ENCODE measurements around the gene ISLR. TPM values are rescaled to one million over a fixed set of nuclear protein-coding genes. Genes with fewer than 3 reads are reported as not detected.

The ISLR gene
- polyA plus RNA-seq, 4 donors: 37.2 to 94.5 (median 64.0) TPM

GRCh38 chr15:74209997-74210671, 36.6 kb downstream of the ISLR start:
- DNase-seq (ENCODE audit: low read depth in 4 of 4, low spot score in 2 of 4): no peak

GRCh38 chr15:74210729-74211128, 37.2 kb downstream of the ISLR start:
- no peak for DNase-seq (ENCODE audit: low read depth in 4 of 4, low spot score in 2 of 4)

GRCh38 chr15:74211656-74212055, 38.1 kb downstream of the ISLR start:
- DNase-seq (ENCODE audit: low read depth in 4 of 4, low spot score in 2 of 4): no peak

GRCh38 chr15:74212494-74212893, 39.0 kb downstream of the ISLR start:
- no peak for DNase-seq (ENCODE audit: low read depth in 4 of 4, low spot score in 2 of 4)

GRCh38 chr15:74213858-74214284, 40.4 kb downstream of the ISLR start:
- no peak for DNase-seq (ENCODE audit: low read depth in 4 of 4, low spot score in 2 of 4)

- DNase-seq (ENCODE audit: low read depth in 4 of 4, low spot score in 2 of 4): no peak
Observed at GRCh38 chr15:74214324-74215021, 41.0 kb downstream of the ISLR start.

GRCh38 chr15:74215958-74216357, 42.4 kb downstream of the ISLR start:
- DNase-seq (ENCODE audit: low read depth in 4 of 4, low spot score in 2 of 4): no peak

GRCh38 chr15:74216949-74217348, 43.4 kb downstream of the ISLR start:
- DNase-seq (ENCODE audit: low read depth in 4 of 4, low spot score in 2 of 4): no peak

- no peak for DNase-seq (ENCODE audit: low read depth in 4 of 4, low spot score in 2 of 4)
Observed at GRCh38 chr15:74217907-74218885, 44.7 kb downstream of the ISLR start.

- DNase-seq (ENCODE audit: low read depth in 4 of 4, low spot score in 2 of 4): no peak
Observed at GRCh38 chr15:74220475-74221248, 47.2 kb downstream of the ISLR start.

GRCh38 chr15:74221399-74222239, 48.1 kb downstream of the ISLR start:
- DNase-seq (ENCODE audit: low read depth in 4 of 4, low spot score in 2 of 4): no peak

- no peak for DNase-seq (ENCODE audit: low read depth in 4 of 4, low spot score in 2 of 4)
Observed at GRCh38 chr15:74222240-74223119, 49.0 kb downstream of the ISLR start.

- no peak for DNase-seq (ENCODE audit: low read depth in 4 of 4, low spot score in 2 of 4)
Observed at GRCh38 chr15:74225928-74226327, 52.4 kb downstream of the ISLR start.

Other genes starting within 250 kb of the ISLR start
- gene LOXL1, start 247.2 kb upstream of the ISLR start, polyA plus RNA-seq (ENCODE audit: insufficient read length in 4 of 4): 10 to 100 TPM; 72.6 to 86.1 (median 81.9) TPM
- 10 to 100 TPM; 11.2 to 18.0 (median 13.1) TPM for gene STOML1, start 181.4 kb upstream of the ISLR start, polyA plus RNA-seq (ENCODE audit: insufficient read length in 4 of 4)
- 10 to 100 TPM; 24.7 to 38.9 (median 34.8) TPM for gene PML, start 179.0 kb upstream of the ISLR start, polyA plus RNA-seq (ENCODE audit: insufficient read length in 4 of 4)
- under 1 TPM in 3 of 4 donors, not detected in 1; 0.31 to 0.57 (median 0.39) TPM for gene GOLGA6A, start 91.2 kb upstream of the ISLR start, polyA plus RNA-seq (ENCODE audit: insufficient read length in 4 of 4)
- 1 to 10 TPM in 2 of 4 donors, under 1 TPM in 2; 0.31 to 1.6 (median 1.0) TPM for gene ISLR2, start 43.1 kb upstream of the ISLR start, polyA plus RNA-seq (ENCODE audit: insufficient read length in 4 of 4)
- gene STRA6, start 29.1 kb downstream of the ISLR start, polyA plus RNA-seq (ENCODE audit: insufficient read length in 4 of 4): 10 to 100 TPM; 25.0 to 49.2 (median 32.3) TPM
- gene CCDC33, start 62.6 kb downstream of the ISLR start, polyA plus RNA-seq (ENCODE audit: insufficient read length in 4 of 4): 10 to 100 TPM in 1 of 4 donors, 1 to 10 TPM in 3; 4.8 to 10.4 (median 6.4) TPM
- 1 to 10 TPM; 1.2 to 1.9 (median 1.6) TPM for gene CYP11A1, start 193.9 kb downstream of the ISLR start, polyA plus RNA-seq (ENCODE audit: insufficient read length in 4 of 4)